Measurements from ENCODE around the gene PLD1.

DNA sequence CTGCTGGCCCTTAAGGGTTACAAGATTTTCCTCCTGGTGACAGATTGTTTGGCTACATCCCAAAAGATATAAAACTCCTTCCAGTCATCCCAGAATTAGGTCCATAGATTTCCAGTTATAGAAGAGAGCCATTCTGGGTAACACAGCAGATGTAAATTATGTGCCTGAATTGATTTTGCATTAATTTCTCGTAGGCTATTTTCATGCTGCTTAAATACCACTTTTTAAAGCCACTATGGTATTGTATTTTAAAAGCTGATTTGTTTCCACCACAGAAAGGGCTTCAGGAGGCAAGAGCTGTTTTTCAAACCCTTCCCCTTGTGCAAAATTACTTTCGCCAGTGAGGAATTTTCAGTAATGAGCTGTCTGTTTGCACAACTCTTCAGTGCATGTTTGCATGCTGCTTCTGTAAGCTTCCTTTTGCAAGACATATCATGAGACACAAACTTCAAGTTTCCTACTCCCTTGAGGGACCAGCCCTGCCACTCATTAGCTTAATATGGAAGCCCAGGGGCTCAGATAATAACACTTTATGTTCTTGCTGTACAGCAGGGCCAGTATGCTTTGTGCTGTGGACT lies 244.7 kb downstream of the PLD1 start:
- TF ChIP-seq POLR2A (IDR thresholded peaks at IDR 0.05; ENCODE audit: low read length) (no peak), GATA1 (IDR thresholded peaks at IDR 0.05; ENCODE audit: low read depth, low read length) (no peak)
